GM12878 (cell line): ENCODE measurements around the gene DMAP1. TPM values are rescaled to one million over a fixed set of nuclear protein-coding genes. Genes with fewer than 3 reads are reported as not detected.

Source experiments
- ATAC-seq: fragments of 200-7000 bp; cut with Tn5 transposase; 3 replicates; pipeline ENCODE4 v1.9.1; 2020; ENCODE audit warnings: mild to moderate bottlenecking, moderate library complexity
- BruUV-seq: library from RNA; stranded (reverse); fragments of 400-500 nt; replicated peaks from 2 replicates; lab custom pipeline; 2021; lab: Mats Ljungman, UMichigan
- CTCF ChIA-PET: fragments of 300-600 bp; sonication (Branson Sonifier 250); formaldehyde crosslinking; extraction: SDS; loops from one replicate; lab custom pipeline; 2021; ENCODE audit warnings: inconsistent platforms; lab: Yijun Ruan, JAX
- POLR2A ChIA-PET: fragments of 350-600 bp; formaldehyde crosslinking; extraction: SDS; loops from one replicate; lab custom pipeline; 2021; ENCODE audit warnings: inconsistent platforms; lab: Charles Lee
- RAD21 ChIA-PET: fragments of 300-600 bp; sonication (Branson Sonifier 250); formaldehyde crosslinking; loops from one replicate; lab custom pipeline; 2023; ENCODE audit warnings: antibody characterized with exemption; ENCODE audit not compliant: unreplicated experiment; lab: Charles Lee
- SMC1A ChIA-PET: fragments of 300-600 bp; sonication (Branson Sonifier 250); formaldehyde crosslinking; loops from one replicate; lab custom pipeline; 2023; ENCODE audit not compliant: unreplicated experiment, uncharacterized antibody; lab: Charles Lee
- DNase-seq: peaks from one replicate; pipeline ENCODE4 v3.0.0-alpha.2; 2011; ENCODE audit warnings: low read depth, low spot score
- FAIRE-seq: peaks from 3 replicates; lab custom pipeline; 2011; peaks lifted over from hg19 to GRCh38; lab: Jason Lieb, UNC
- H2AFZ ChIP-seq: 2 replicates; pipeline ENCODE4 v1.6.0; 2011; ENCODE audit warnings: low read depth, low read length, control low read depth; ENCODE audit not compliant: control insufficient read depth
- H3K27ac ChIP-seq: 2 replicates; pipeline ENCODE4 v1.5.1; 2011; ENCODE audit warnings: control low read depth; ENCODE audit not compliant: control insufficient read depth, insufficient read depth
- H3K27me3 ChIP-seq, 2 experiments: replicated peaks in 1 of 2; 2 replicates each; pipeline versions ENCODE4 v1.6.0 to v1.6.1; 2011; ENCODE audit warnings: low read length in 1 of 2; ENCODE audit not compliant: control insufficient read depth in 2 of 2, insufficient read depth in 2 of 2
- H3K36me3 ChIP-seq, 2 experiments: 2 replicates each; pipeline ENCODE4 v1.5.1; 2011; ENCODE audit warnings: low read length in 1 of 2; ENCODE audit not compliant: control insufficient read depth in 2 of 2, insufficient read depth in 2 of 2
- H3K4me1 ChIP-seq: 2 replicates; pipeline ENCODE4 v1.6.1; 2011; ENCODE audit warnings: mild to moderate bottlenecking, low read length, moderate library complexity, mixed read lengths; ENCODE audit not compliant: control insufficient read depth, insufficient read depth
- H3K4me2 ChIP-seq: 2 replicates; pipeline ENCODE4 v1.6.0; 2011; ENCODE audit warnings: control low read depth; ENCODE audit not compliant: control insufficient read depth, insufficient read depth
- H3K4me3 ChIP-seq: fragments of 200-600 bp; sonication (generic); 2 replicates; pipeline ENCODE4 v1.5.1; 2016
- H3K79me2 ChIP-seq: 2 replicates; pipeline ENCODE4 v1.6.0; 2011; ENCODE audit warnings: low read length; ENCODE audit not compliant: control insufficient read depth, insufficient read depth
- H3K9ac ChIP-seq: 2 replicates; pipeline ENCODE4 v1.8.0; 2011; ENCODE audit warnings: low read length, control low read depth, mixed read lengths; ENCODE audit not compliant: control insufficient read depth, insufficient read depth
- H3K9me3 ChIP-seq: replicated peaks from 3 replicates; pipeline ENCODE4 v1.5.1; 2011; ENCODE audit warnings: mild to moderate bottlenecking, low read length; ENCODE audit not compliant: control insufficient read depth, insufficient read depth
- H4K20me1 ChIP-seq: 2 replicates; pipeline ENCODE4 v1.6.0; 2011; ENCODE audit not compliant: control insufficient read depth, insufficient read depth
- BCLAF1 ChIP-seq: fragments of 450-650 bp; IDR thresholded peaks from 2 replicates; pipeline ENCODE4 v1.6.1; 2017; ENCODE audit warnings: antibody characterized with exemption, mild to moderate bottlenecking, moderate library complexity
- BHLHE40 ChIP-seq, 2 experiments: fragments of 450-650 bp in 1 of 2; IDR thresholded peaks; 2 replicates each; pipeline ENCODE4 v1.6.1; 2011 to 2017; ENCODE audit warnings: low read depth in 2 of 2, borderline replicate concordance in 1 of 2, improper control_type of control experiment in 1 of 2, low read length in 1 of 2, mild to moderate bottlenecking in 1 of 2
- CBX5 ChIP-seq: sonication (generic); IDR thresholded peaks from 2 replicates; pipeline ENCODE4 v1.6.1; 2016; ENCODE audit warnings: low read depth, moderate library complexity, mild to moderate bottlenecking, inconsistent platforms
- EP300 ChIP-seq, 2 experiments: fragments of 150-350 bp in 1 of 2; IDR thresholded peaks; 2 replicates each; pipeline ENCODE4 v1.6.1; 2011 to 2012; ENCODE audit warnings: low read depth in 2 of 2, low read length in 2 of 2, borderline replicate concordance in 1 of 2, improper control_type of control experiment in 1 of 2, inconsistent platforms in 1 of 2; ENCODE audit not compliant: control insufficient read depth in 1 of 2
- ESRRA ChIP-seq: IDR thresholded peaks from 2 replicates; pipeline ENCODE4 v1.6.1; 2012; ENCODE audit warnings: mild to moderate bottlenecking, low read length, improper control_type of control experiment
- IRF3 ChIP-seq: fragments of 450-650 bp; IDR thresholded peaks from 2 replicates; pipeline ENCODE4 v1.6.1; 2014; ENCODE audit warnings: mild to moderate bottlenecking
- NBN ChIP-seq: fragments of 450-650 bp; IDR thresholded peaks from 2 replicates; pipeline ENCODE4 v1.6.1; 2016
- PKNOX1 ChIP-seq: fragments of 450-650 bp; IDR thresholded peaks from 2 replicates; pipeline ENCODE4 v1.6.1; 2016; ENCODE audit warnings: mild to moderate bottlenecking
- POLR2AphosphoS2 ChIP-seq: IDR thresholded peaks from 2 replicates; pipeline ENCODE4 v1.6.1; 2011; ENCODE audit warnings: low read depth, mild to moderate bottlenecking, low read length, improper control_type of control experiment, moderate library complexity
- ZNF24 ChIP-seq: fragments of 450-650 bp; IDR thresholded peaks from 2 replicates; pipeline ENCODE4 v1.6.1; 2017; ENCODE audit warnings: antibody characterized with exemption, mild to moderate bottlenecking
- ZNF592 ChIP-seq: fragments of 450-650 bp; IDR thresholded peaks from 2 replicates; pipeline ENCODE4 v1.6.1; 2017; ENCODE audit warnings: mild to moderate bottlenecking, moderate library complexity
- WGBS: methylation state at CpG from one replicate; pipeline ENCODE4 v1.1.6; 2016; ENCODE audit warnings: low lambda C conversion rate; ENCODE audit not compliant: insufficient replicate concordance, insufficient coverage; ENCODE audit errors: missing lambda C conversion rate; 5-methylcytosine and 5-hydroxymethylcytosine counted together
- in situ Hi-C: fragments of 300-500 bp; cut with MboI; formaldehyde crosslinking; loops from 9 replicates; pipeline ENCODE4 v1.14.3; 2018; ENCODE audit warnings: mixed read lengths
- intact Hi-C: fragments of 100-400 bp; cut with micrococcal nuclease; formaldehyde crosslinking; loops from one replicate; pipeline ENCODE4 v1.14.2; 2022; ENCODE audit not compliant: unreplicated experiment
- polyA plus RNA-seq, 11 experiments: library from polyadenylated mRNA; depleted of rRNA in 4 of 11; unstranded in 6 of 11; stranded (reverse) in 5 of 11; fragments of >200 nt; fragmentation: Nextera tagmentation in 4 of 11; fragmentation: Illumina TruSeq in 1 of 11; extraction: Ambion mirVana in 4 of 11; extraction: Trizol in 1 of 11; gene quantifications; 1 replicate in 1 of 11; 2 replicates in 10 of 11; pipeline versions ENCODE4 v1.2.1 to v1.2.3, GENCODE V29; 2011 to 2016; ENCODE audit warnings: inconsistent platforms in 2 of 11, missing spikeins in 2 of 11, low read depth in 1 of 11
- total RNA-seq, 4 experiments: library from RNA; depleted of rRNA in 3 of 4; stranded (reverse); fragments of >200 nt in 3 of 4; fragmentation: Illumina TruSeq in 1 of 4; extraction: Trizol in 1 of 4; gene quantifications; 2 replicates each; pipeline versions ENCODE4 v1.2.1 to v1.2.3, GENCODE V29; 2013 to 2021

Gene DMAP1
- total and polyA plus RNA-seq, 10 of the 15 experiments (the other 5 are each of a cell fraction or from before 2014, with no cell fraction given), result 1.9 to 59.1 (median 37.7) TPM

- Histone ChIP-seq H3K4me2 (no peak overlapping the region), H3K79me2 (no peaks in the 10 kb centered on the region), H3K27me3 (no peaks in the 10 kb centered on the region), H3K36me3 (no peaks in the 10 kb centered on the region; a peak in 2 of 4 replicates), H3K9me3 (no peaks in the 10 kb centered on the region), H4K20me1 (no peaks in the 10 kb centered on the region; the same call in 1 of the 2 replicates), H3K4me1 (no peaks in the 10 kb centered on the region), H3K4me3 (no peak overlapping the region), H3K9ac (no peak overlapping the region), H2AFZ (no peak overlapping the region), H3K27ac (no peak overlapping the region)
- ChIA-PET RAD21 (no interaction called here), POLR2A (interaction anchor here (0.5 kb wide), 1 partner anchor 64 kb away, joined by 4 read pairs; no protein-coding TSS in a partner anchor), SMC1A (no interaction called here), CTCF (interaction anchor here (0.7 kb wide), 1 partner anchor 634 kb away, joined by 3 read pairs; no protein-coding TSS in a partner anchor)
- ATAC-seq (no peak), DNase-seq (no peak), FAIRE-seq (no peak)
- in situ Hi-C loops, result no loop called here
- 98% methylated on average over 5 of the region's 5 CpGs for WGBS
- no TSS peak for BruUV-seq
- intact Hi-C loops, result no loop called here
- TF ChIP-seq BHLHE40 (IDR thresholded peaks at IDR 0.05; ENCODE audit: borderline replicate concordance in 1 of 2, low read depth in 2 of 2, low read length in 1 of 2) (no peak), PKNOX1 (no peak), EP300 (IDR thresholded peaks at IDR 0.05; ENCODE audit: borderline replicate concordance in 1 of 2, control insufficient read depth in 1 of 2, low read depth in 2 of 2, low read length in 2 of 2) (no peak), ZNF592 (no peak), CBX5 (no peak), IRF3 (no peak), NBN (no peak), BCLAF1 (no peak), ESRRA (no peak), ZNF24 (no peak), POLR2AphosphoS2 (no peak)
These were observed 48.7 kb downstream of the DMAP1 start for GRCh38 chr1:44261962-44262361.
